HEK293 (cell line): ENCODE data around the gene REC8.

Source experiments
- CTCF ChIA-PET: fragments of 350-600 bp; formaldehyde crosslinking; extraction: SDS; loops from one replicate; lab custom pipeline; 2021; ENCODE audit warnings: antibody characterized with exemption; lab: Yijun Ruan, JAX
- POLR2A ChIA-PET: fragments of 300-600 bp; formaldehyde crosslinking; extraction: SDS; loops from one replicate; lab custom pipeline; 2020; ENCODE audit warnings: antibody characterized with exemption, inconsistent platforms; lab: Yijun Ruan, JAX
- H3K27ac ChIP-seq: fragments of 200-500 bp; sonication (Bioruptor generic); 2 replicates; pipeline ENCODE4 v1.5.1; 2014; ENCODE audit warnings: low read depth, low read length, control low read depth, inconsistent platforms; ENCODE audit errors: extremely low read depth
- H3K36me3 ChIP-seq, 2 experiments: fragments of 200-500 bp in 1 of 2; sonication (Bioruptor generic) in 1 of 2; 1 replicate in 1 of 2; 2 replicates in 1 of 2; pipeline ENCODE4 v1.5.1; 2014 to 2017; ENCODE audit warnings: inconsistent platforms in 2 of 2, low read length in 2 of 2; ENCODE audit not compliant: control insufficient read depth in 2 of 2, insufficient read depth in 1 of 2
- H3K4me1 ChIP-seq: fragments of 200-500 bp; sonication (Bioruptor generic); 2 replicates; pipeline ENCODE4 v1.5.1; 2014; ENCODE audit warnings: mild to moderate bottlenecking, low read length, inconsistent platforms; ENCODE audit not compliant: control insufficient read depth, insufficient read depth
- H3K4me3 ChIP-seq: 2 replicates; pipeline ENCODE4 v1.5.1; 2011; ENCODE audit warnings: low read depth, mild to moderate bottlenecking, control low read depth, low read length, moderate library complexity
- H3K9me3 ChIP-seq: fragments of 200-500 bp; sonication (Bioruptor generic); 2 replicates; pipeline ENCODE4 v1.5.1; 2014; ENCODE audit warnings: low read depth, low read length, inconsistent platforms; ENCODE audit not compliant: control insufficient read depth, insufficient read depth
- INSM2 ChIP-seq: fragments of 450-650 bp; formaldehyde crosslinking; IDR thresholded peaks from 2 replicates; pipeline ENCODE4 v1.5.1; 2016; ENCODE audit warnings: missing biosample characterization, missing genetic modification characterization
- SETDB1 ChIP-seq: IDR thresholded peaks from one replicate; pipeline ENCODE4 v1.6.1; 2017; ENCODE audit warnings: mild to moderate bottlenecking, low read length, moderate library complexity, mixed read lengths; ENCODE audit not compliant: insufficient read length
- SP2 ChIP-seq: fragments of 450-650 bp; formaldehyde crosslinking; IDR thresholded peaks from 2 replicates; pipeline ENCODE4 v1.5.1; 2016; ENCODE audit warnings: missing biosample characterization, missing genetic modification characterization
- ZBTB20 ChIP-seq: fragments of 450-650 bp; formaldehyde crosslinking; IDR thresholded peaks from 2 replicates; pipeline ENCODE4 v1.5.1; 2016; ENCODE audit warnings: missing biosample characterization, missing genetic modification characterization
- ZBTB44 ChIP-seq: fragments of 450-650 bp; IDR thresholded peaks from 2 replicates; pipeline ENCODE4 v1.5.1; 2018; ENCODE audit warnings: missing biosample characterization, mild to moderate bottlenecking, missing genetic modification characterization
- ZNF121 ChIP-seq: fragments of 450-650 bp; formaldehyde crosslinking; IDR thresholded peaks from 2 replicates; pipeline ENCODE4 v1.5.1; 2016; ENCODE audit warnings: missing biosample characterization, missing genetic modification characterization
- ZNF132 ChIP-seq: fragments of 450-650 bp; formaldehyde crosslinking; IDR thresholded peaks from 2 replicates; pipeline ENCODE4 v1.5.1; 2017; ENCODE audit warnings: missing biosample characterization, missing genetic modification characterization, borderline replicate concordance
- ZNF157 ChIP-seq: fragments of 450-650 bp; formaldehyde crosslinking; IDR thresholded peaks from 2 replicates; pipeline ENCODE4 v1.5.1; 2016; ENCODE audit warnings: missing biosample characterization, missing genetic modification characterization
- ZNF221 ChIP-seq: fragments of 450-650 bp; formaldehyde crosslinking; IDR thresholded peaks from 2 replicates; pipeline ENCODE4 v1.5.1; 2017; ENCODE audit warnings: missing biosample characterization, missing genetic modification characterization, borderline replicate concordance
- ZNF335 ChIP-seq: fragments of 450-650 bp; formaldehyde crosslinking; conservative IDR thresholded peaks from 2 replicates; pipeline ENCODE4 v1.5.1; 2016; ENCODE audit warnings: missing biosample characterization, missing genetic modification characterization
- ZNF423 ChIP-seq: fragments of 450-650 bp; formaldehyde crosslinking; IDR thresholded peaks from 2 replicates; pipeline ENCODE4 v1.5.1; 2016; ENCODE audit warnings: missing biosample characterization, missing genetic modification characterization
- ZNF433 ChIP-seq: fragments of 450-650 bp; formaldehyde crosslinking; IDR thresholded peaks from 2 replicates; pipeline ENCODE4 v1.5.1; 2016; ENCODE audit warnings: missing biosample characterization, missing genetic modification characterization, low read depth
- ZNF449 ChIP-seq: fragments of 450-650 bp; formaldehyde crosslinking; IDR thresholded peaks from 2 replicates; pipeline ENCODE4 v1.5.1; 2017; ENCODE audit warnings: missing biosample characterization, mild to moderate bottlenecking, missing genetic modification characterization, moderate library complexity
- ZNF544 ChIP-seq: fragments of 450-650 bp; formaldehyde crosslinking; IDR thresholded peaks from 2 replicates; pipeline ENCODE4 v1.5.0; 2017; ENCODE audit warnings: missing biosample characterization, missing genetic modification characterization
- ZNF558 ChIP-seq: fragments of 450-650 bp; formaldehyde crosslinking; IDR thresholded peaks from 2 replicates; pipeline ENCODE4 v1.5.1; 2016; ENCODE audit warnings: missing biosample characterization, missing genetic modification characterization
- ZNF580 ChIP-seq: fragments of 450-650 bp; formaldehyde crosslinking; IDR thresholded peaks from 2 replicates; pipeline ENCODE4 v1.5.1; 2016; ENCODE audit warnings: missing biosample characterization, missing genetic modification characterization
- ZNF639 ChIP-seq: fragments of 450-650 bp; formaldehyde crosslinking; IDR thresholded peaks from 2 replicates; pipeline ENCODE4 v1.5.1; 2016; ENCODE audit warnings: missing biosample characterization, missing genetic modification characterization
- ZNF704 ChIP-seq: fragments of 450-650 bp; formaldehyde crosslinking; IDR thresholded peaks from 2 replicates; pipeline ENCODE4 v1.5.1; 2016; ENCODE audit warnings: missing biosample characterization, missing genetic modification characterization
- ZNF792 ChIP-seq: fragments of 450-650 bp; formaldehyde crosslinking; IDR thresholded peaks from 2 replicates; pipeline ENCODE4 v1.5.1; 2016; ENCODE audit warnings: missing biosample characterization, missing genetic modification characterization

REC8 gene

GRCh38 chr14:24186831-24187538, 15.1 kb downstream of the REC8 start:
- no peak for TF ChIP-seq INSM2 (tag by site-specific recombination)
- TF ChIP-seq SP2 (tag by site-specific recombination): no peak
- TF ChIP-seq ZNF558 (tag by site-specific recombination): no peak
- ChIA-PET CTCF (interaction anchor here (0.6 to 3.0 kb wide), 2 partner anchors 26 to 211 kb away, joined by 3 to 12 read pairs; partner anchors contain the start of gene IRF9), POLR2A (interaction anchor here (1.0 to 2.0 kb wide), 2 partner anchors 8 to 27 kb away, joined by 4 to 5 read pairs; partner anchors contain the start of genes CHMP4A and TM9SF1)
- no peaks in the 10 kb centered on the region for H3K9me3 ChIP-seq
- no peak overlapping the region for H3K4me3 ChIP-seq
- H3K4me1 ChIP-seq: peaks cover 7% of the 10 kb centered on the region; the same call in 1 of the 2 replicates
- peaks cover 5 to 81% of the 10 kb centered on the region in 2 experiments for H3K36me3 ChIP-seq
- H3K27ac ChIP-seq: no peak overlapping the region

- H3K4me3 ChIP-seq: peak overlapping the region; percentile 84; the same call in 1 of the 2 replicates
- H3K36me3 ChIP-seq: peaks cover 6 to 81% of the 10 kb centered on the region in 2 experiments
- CTCF ChIA-PET: interaction anchor here (0.6 to 3.0 kb wide), 2 partner anchors 26 to 211 kb away, joined by 3 to 12 read pairs; partner anchors contain the start of gene IRF9
- peaks cover 7% of the 10 kb centered on the region; the same call in 1 of the 2 replicates for H3K4me1 ChIP-seq
- no peaks in the 10 kb centered on the region for H3K9me3 ChIP-seq
- TF ChIP-seq ZNF157 (tag by site-specific recombination): no peak
- TF ChIP-seq, all 188 proteins: peak for 0
- POLR2A ChIA-PET: interaction anchor here (1.0 to 2.0 kb wide), 3 partner anchors 8 to 51 kb away, joined by 4 to 10 read pairs (median 5); partner anchors contain the start of genes CHMP4A, PSME1 and TM9SF1
- H3K27ac ChIP-seq: no peak overlapping the region
Measured at GRCh38 chr14:24187539-24187915, 15.6 kb downstream of the REC8 start.

- H3K27ac ChIP-seq: peak within 1 kb of the TSS; percentile 87
- no peaks in the 10 kb centered on the region for H3K9me3 ChIP-seq
- H3K4me1 ChIP-seq: peaks cover 7% of the 10 kb centered on the region; the same call in 1 of the 2 replicates
- ChIA-PET CTCF (interaction anchor here (0.6 to 3.0 kb wide), 4 partner anchors 27 to 174 kb away, joined by 3 to 12 read pairs (median 3); partner anchors contain the start of gene IRF9), POLR2A (interaction anchor here (0.6 to 2.3 kb wide), 18 partner anchors 7 to 867 kb away, joined by 3 to 19 read pairs (median 6); partner anchors contain the start of genes CHMP4A, DCAF11, EMC9 and IRF9)
- peak within 1 kb of the TSS; percentile 84 for H3K4me3 ChIP-seq
- peaks cover 6 to 79% of the 10 kb centered on the region in 2 experiments for H3K36me3 ChIP-seq
- TF ChIP-seq ZNF132 (no peak), SETDB1 (no peak), ZNF449 (tag by site-specific recombination) (no peak; the same call in 1 of the 2 replicates), ZNF544 (tag by site-specific recombination) (no peak), ZNF335 (tag by site-specific recombination) (peak; percentile 82), ZBTB20 (tag by site-specific recombination) (peak; percentile 55; the same call in 1 of the 2 replicates), ZNF121 (tag by site-specific recombination) (0 out of 2 replicates have a peak, but pooled peaks have one; percentile 11), ZNF792 (tag by site-specific recombination) (no peak), ZNF423 (tag by site-specific recombination) (no peak; the same call in 1 of the 2 replicates), ZNF704 (tag by site-specific recombination) (no peak; the same call in 1 of the 2 replicates), ZNF580 (tag by site-specific recombination) (no peak; the same call in none of the 2 replicates), ZBTB44 (tag by site-specific recombination) (no peak), ZNF639 (tag by site-specific recombination) (peak; percentile 99), ZNF221 (tag by site-specific recombination) (no peak), ZNF433 (tag by site-specific recombination) (no peak)
Measured at GRCh38 chr14:24188251-24189058, 16.6 kb downstream of the REC8 start, which contains the start of gene IPO4. TSS of gene IPO4 (minus strand) at chr14:24188816. CDS start at chr14:24188787, 29 bp downstream.
